GM18873 (cell line): ENCODE measurements around the gene IPPK.
"Not testable (repeated sequence)": the region's sequence is repeated elsewhere in the genome, so short reads cannot be mapped to it uniquely, and the experiment has no call there.

Experiments used
- ATAC-seq: cut with Tn5 transposase; IDR thresholded peaks from one replicate; pipeline ENCODE4 v1.9.1; 2021; ENCODE audit warnings: mild to moderate bottlenecking, moderate library complexity, moderate number of reproducible peaks; ENCODE audit not compliant: unreplicated experiment, low FRiP score

IPPK gene

GRCh38 chr9:92640398-92641091, 29.4 kb downstream of the IPPK start:
- no peak for ATAC-seq

GRCh38 chr9:92639791-92640271, 30.1 kb downstream of the IPPK start:
- ATAC-seq: no peak

DNA sequence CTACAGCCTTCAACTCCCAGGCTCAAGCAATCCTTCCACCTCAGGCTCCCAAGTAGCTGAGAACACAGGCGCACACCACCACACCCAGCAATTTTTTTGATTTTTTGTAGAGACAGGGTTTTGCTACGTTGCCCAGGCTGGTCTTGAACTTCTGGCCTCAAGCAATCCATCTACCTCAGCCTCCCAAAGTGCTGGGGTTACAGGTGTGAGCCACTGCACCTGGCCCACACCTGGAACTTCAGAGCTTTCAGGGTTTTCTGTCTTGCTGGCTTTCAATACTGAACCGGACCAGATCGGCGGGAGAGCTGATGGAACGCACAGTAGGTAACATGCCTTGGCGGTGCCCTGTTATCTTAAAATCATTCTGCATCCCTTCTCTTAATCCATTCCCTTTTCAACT, 30.8 kb downstream of the IPPK start:
- no peak for ATAC-seq

GRCh38 chr9:92638621-92639101, 31.3 kb downstream of the IPPK start:
- no peak for ATAC-seq

GRCh38 chr9:92637886-92638620, 31.9 kb downstream of the IPPK start:
- no peak for ATAC-seq

DNA sequence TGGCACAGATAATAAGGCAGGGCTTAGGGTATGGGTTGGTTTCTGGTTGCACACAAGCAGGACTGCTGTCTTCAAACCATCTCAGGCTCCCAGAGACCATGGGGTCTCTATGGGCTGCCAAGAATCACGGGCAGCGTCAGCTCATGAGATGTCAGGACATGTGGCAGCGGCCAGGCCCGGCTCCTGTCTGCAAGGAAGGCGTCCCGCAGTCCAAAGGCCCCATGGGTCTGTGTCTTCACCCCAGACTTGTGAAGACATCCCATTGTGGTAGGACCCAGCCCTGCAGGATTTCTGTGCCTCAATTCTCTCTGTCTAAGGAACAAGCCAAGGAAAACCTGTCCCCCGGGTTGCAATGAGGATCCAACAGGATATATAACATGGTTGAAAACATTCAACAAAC, 32.6 kb downstream of the IPPK start:
- ATAC-seq: no peak

GRCh38 chr9:92636627-92637026, 33.3 kb downstream of the IPPK start:
- ATAC-seq: no peak

DNA sequence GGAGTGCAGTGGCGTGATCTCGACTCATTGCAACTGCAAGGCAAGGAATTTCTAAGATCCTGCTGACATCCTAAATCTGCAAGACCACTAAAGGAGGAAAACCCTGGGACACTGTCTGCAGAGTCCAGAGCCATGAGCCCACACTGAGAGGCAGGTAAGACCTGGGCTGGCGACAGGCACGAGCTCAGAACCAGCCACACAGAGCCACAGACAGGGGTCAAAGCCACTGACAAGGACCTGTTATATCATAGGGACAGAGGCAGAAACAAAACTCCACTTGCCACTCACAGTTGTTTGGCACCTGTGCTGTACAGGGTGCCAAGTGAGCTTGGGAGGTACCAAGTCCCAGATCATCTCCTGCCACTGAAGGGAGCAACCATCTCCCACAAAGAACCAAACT, 34.2 kb downstream of the IPPK start:
- no peak for ATAC-seq

- ATAC-seq: no peak
Observed at GRCh38 chr9:92634712-92635605, 35.0 kb downstream of the IPPK start.

GRCh38 chr9:92633614-92634278, 36.2 kb downstream of the IPPK start:
- ATAC-seq: no peak

DNA sequence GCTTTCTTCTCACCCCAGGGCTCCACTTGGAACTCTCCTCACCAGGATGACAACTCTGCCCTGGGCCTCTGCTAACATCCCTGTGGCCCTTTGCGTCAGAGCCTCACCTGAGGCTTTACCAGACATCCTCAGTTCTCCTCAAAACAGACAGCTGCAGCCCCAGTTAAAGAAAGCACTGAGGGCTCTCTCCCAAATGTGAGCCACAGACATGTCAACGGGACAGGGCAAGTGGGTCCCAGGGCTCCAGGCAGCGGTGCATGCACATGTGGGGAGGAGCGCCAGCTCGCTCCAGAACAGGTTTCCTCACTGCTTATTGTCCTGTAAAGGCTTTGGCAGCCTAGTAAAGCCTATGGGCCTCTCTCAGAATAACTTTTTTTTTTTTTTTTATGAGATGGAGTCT, 37.3 kb downstream of the IPPK start:
- ATAC-seq: no peak

- ATAC-seq: no peak
Observed at GRCh38 chr9:92631452-92632343, 38.2 kb downstream of the IPPK start.

DNA sequence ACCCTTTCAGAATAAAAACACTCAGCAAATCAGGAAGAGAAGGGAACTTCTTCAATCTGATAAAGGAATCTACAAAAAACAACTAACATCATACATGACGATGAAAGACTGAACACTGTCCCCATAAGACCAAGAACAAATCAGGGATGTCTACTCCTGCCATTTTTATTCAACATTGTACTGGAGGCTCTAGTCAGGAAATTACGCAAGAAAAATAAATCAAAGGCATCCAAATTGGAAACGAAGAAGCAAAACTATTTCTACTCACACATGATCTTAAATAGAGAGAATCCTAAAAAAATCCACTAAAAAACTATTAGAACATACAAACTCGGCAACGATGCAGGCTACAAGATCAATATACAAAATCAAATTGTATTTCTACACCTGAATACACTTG, 42.3 kb downstream of the IPPK start:
- no peak for ATAC-seq

- no peak for ATAC-seq
Observed at GRCh38 chr9:92626484-92626883, 43.4 kb downstream of the IPPK start.

DNA sequence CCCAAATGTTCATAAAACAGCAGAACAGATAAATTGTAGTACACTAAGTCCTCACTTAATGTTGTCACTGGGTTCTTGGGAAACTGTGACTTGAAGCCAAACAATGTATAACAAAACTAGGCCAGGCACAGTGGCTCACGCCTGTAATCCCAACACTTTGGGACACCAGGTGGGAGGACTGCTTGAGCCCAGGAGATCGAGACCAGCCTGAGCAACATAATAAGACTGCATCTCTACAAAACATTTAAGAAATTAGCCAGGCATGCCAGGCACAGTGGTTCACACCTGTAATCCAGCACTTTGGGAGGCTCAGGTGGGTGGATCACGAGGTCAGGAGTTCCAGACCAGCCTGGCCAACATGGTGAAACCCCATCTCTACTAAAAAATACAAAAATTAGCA, 46.0 kb downstream of the IPPK start:
- ATAC-seq: not testable (repeated sequence)

GRCh38 chr9:92620845-92621244, 49.1 kb downstream of the IPPK start:
- no peak for ATAC-seq

DNA sequence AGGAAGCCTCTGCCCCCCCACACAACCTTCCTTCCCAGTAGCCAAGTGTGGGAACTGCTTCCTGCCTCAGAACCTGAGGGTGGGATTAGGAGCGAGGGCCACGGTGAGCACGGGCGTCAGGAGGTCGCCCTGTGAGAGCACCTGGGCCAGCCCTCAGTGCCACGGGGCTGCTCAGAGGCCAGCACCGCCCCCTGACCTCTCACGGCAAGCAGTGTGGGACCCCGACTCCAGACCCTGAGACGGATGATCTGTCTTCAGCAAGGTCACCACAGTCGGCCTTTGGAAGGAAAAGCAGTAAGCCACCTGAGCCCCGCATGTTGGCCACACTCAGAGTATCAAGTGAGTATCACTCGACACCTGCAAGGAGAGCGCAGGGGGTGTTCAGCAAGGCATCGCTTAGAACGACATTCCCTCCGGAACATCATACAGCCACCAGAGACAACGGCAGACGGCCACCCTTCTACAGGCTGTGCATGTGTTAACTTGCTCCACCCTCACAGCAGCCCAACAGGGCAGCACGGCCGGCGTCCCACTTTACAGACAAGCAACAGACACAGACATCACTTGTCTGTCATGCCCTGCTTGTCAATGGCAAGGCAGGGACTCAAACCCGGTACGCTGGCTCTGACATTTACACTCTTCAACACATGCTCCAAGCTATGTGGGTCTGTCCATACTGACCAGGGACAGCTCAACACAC, 50.2 kb downstream of the IPPK start:
- ATAC-seq: no peak

- no peak for ATAC-seq
Observed at GRCh38 chr9:92618633-92619225, 51.2 kb downstream of the IPPK start.
